G401.6 (cell line): Measurements from ENCODE around the gene ZNF816.
"Not testable (repeated sequence)": the region's sequence is repeated elsewhere in the genome, so short reads cannot be mapped to it uniquely, and the experiment has no call there.

Experiments used
- FAIRE-seq: peaks from 2 replicates; lab custom pipeline; 2012; peaks lifted over from hg19 to GRCh38; lab: Jason Lieb, UNC

ZNF816 gene

GRCh38 chr19:52959613-52960295, 2.9 kb downstream of the ZNF816 start:
- no peak for FAIRE-seq

- FAIRE-seq = no peak
These were observed 5.1 kb downstream of the ZNF816 start for GRCh38 chr19:52957591-52957990.

- no peak for FAIRE-seq
These were observed 5.8 kb downstream of the ZNF816 start for GRCh38 chr19:52956917-52957316.

GRCh38 chr19:52949422-52949821, 13.3 kb downstream of the ZNF816 start:
- no peak for FAIRE-seq

GRCh38 chr19:52948025-52948770, 14.5 kb downstream of the ZNF816 start:
- no peak for FAIRE-seq

GRCh38 chr19:52946322-52947310, 16.1 kb downstream of the ZNF816 start:
- no peak for FAIRE-seq

GRCh38 chr19:52945652-52946321, 16.9 kb downstream of the ZNF816 start:
- no peak for FAIRE-seq

GRCh38 chr19:52944703-52945493, 17.8 kb downstream of the ZNF816 start:
- FAIRE-seq = not testable (repeated sequence)

GRCh38 chr19:52943884-52944643, 18.6 kb downstream of the ZNF816 start:
- no peak for FAIRE-seq

GRCh38 chr19:52943134-52943883, 19.4 kb downstream of the ZNF816 start:
- FAIRE-seq = no peak

- no peak for FAIRE-seq
These were observed 20.1 kb downstream of the ZNF816 start for GRCh38 chr19:52942386-52943133.

GRCh38 chr19:52941941-52942385, 20.7 kb downstream of the ZNF816 start:
- no peak for FAIRE-seq

GRCh38 chr19:52941523-52941922, 21.2 kb downstream of the ZNF816 start:
- FAIRE-seq = not testable (repeated sequence)

GRCh38 chr19:52940905-52941304, 21.8 kb downstream of the ZNF816 start:
- FAIRE-seq = not testable (repeated sequence)

- FAIRE-seq = no peak
These were observed 23.9 kb downstream of the ZNF816 start for GRCh38 chr19:52938761-52939160.

GRCh38 chr19:52936954-52937325, 25.7 kb downstream of the ZNF816 start:
- no peak for FAIRE-seq

GRCh38 chr19:52936151-52936953, 26.3 kb downstream of the ZNF816 start:
- no peak for FAIRE-seq

- FAIRE-seq = no peak
These were observed 27.2 kb downstream of the ZNF816 start for GRCh38 chr19:52935434-52935833.
